Common myeloid progenitor, CD34-positive (primary cell): ENCODE data around the gene NPAT.
A peak's percentile ranks its signal among the peaks of the same experiment; 100 is the strongest.
"Not testable (repeated sequence)": the region's sequence is repeated elsewhere in the genome, so short reads cannot be mapped to it uniquely, and the experiment has no call there.

Experiments
- CTCF ChIA-PET: fragments of 350-600 bp; sonication (Branson Sonifier 250); formaldehyde crosslinking; loops from one replicate; lab custom pipeline; 2021; ENCODE audit warnings: antibody characterized with exemption; lab: Charles Lee
- POLR2A ChIA-PET: fragments of 350-600 bp; sonication (Branson Sonifier 250); formaldehyde crosslinking; loops from one replicate; lab custom pipeline; 2021; ENCODE audit warnings: antibody characterized with exemption; lab: Charles Lee
- DNase-seq, 3 donors: peaks; one replicate each; pipeline versions ENCODE4 v3.0.0 to v3.0.0-alpha.2; 2013
- H3K27ac ChIP-seq, 2 experiments: 1 replicate in 1 of 2; 2 replicates in 1 of 2; pipeline ENCODE4 v1.7.0; 2013; ENCODE audit warnings: inconsistent platforms in 2 of 2, low read length in 2 of 2, mild to moderate bottlenecking in 2 of 2, low read depth in 1 of 2, moderate library complexity in 1 of 2; ENCODE audit not compliant: severe bottlenecking in 2 of 2, insufficient read depth in 1 of 2, poor library complexity in 1 of 2
- H3K27me3 ChIP-seq, 5 experiments: replicated peaks in 2 of 5; 1 replicate in 3 of 5; 2 replicates in 2 of 5; pipeline versions ENCODE4 v1.6.1 to v1.7.0; 2013; ENCODE audit warnings: low read length in 4 of 5, mild to moderate bottlenecking in 2 of 5, moderate library complexity in 2 of 5, inconsistent platforms in 1 of 5; ENCODE audit not compliant: insufficient read depth in 5 of 5, control insufficient read depth in 4 of 5
- H3K36me3 ChIP-seq, 4 experiments: 1 replicate in 2 of 4; 2 replicates in 2 of 4; pipeline versions ENCODE4 v1.6.1 to v1.7.0; 2013; ENCODE audit warnings: low read length in 3 of 4, control low read depth in 1 of 4, mild to moderate bottlenecking in 1 of 4; ENCODE audit not compliant: control insufficient read depth in 4 of 4, insufficient read depth in 4 of 4
- H3K4me1 ChIP-seq, 4 experiments: 1 replicate in 3 of 4; 2 replicates in 1 of 4; pipeline versions ENCODE4 v1.6.1 to v1.7.1; 2013; ENCODE audit warnings: low read length in 3 of 4, mild to moderate bottlenecking in 3 of 4, control low read depth in 1 of 4, inconsistent platforms in 1 of 4, moderate library complexity in 1 of 4; ENCODE audit not compliant: control insufficient read depth in 4 of 4, insufficient read depth in 4 of 4; ENCODE audit errors: control extremely low read depth in 1 of 4
- H3K4me3 ChIP-seq, 7 experiments: 1 replicate in 4 of 7; 2 replicates in 3 of 7; pipeline versions ENCODE4 v1.5.1 to v1.7.0; 2013; ENCODE audit warnings: mild to moderate bottlenecking in 7 of 7, low read length in 6 of 7, moderate library complexity in 6 of 7, inconsistent platforms in 2 of 7, low read depth in 2 of 7, control low read depth in 1 of 7; ENCODE audit not compliant: insufficient read depth in 4 of 7, control insufficient read depth in 1 of 7; ENCODE audit errors: extremely low read depth in 1 of 7
- H3K9me3 ChIP-seq, 5 experiments: 1 replicate in 4 of 5; 2 replicates in 1 of 5; pipeline versions ENCODE4 v1.6.1 to v1.7.1; 2013; ENCODE audit warnings: low read length in 4 of 5, mild to moderate bottlenecking in 2 of 5, inconsistent platforms in 1 of 5, low read depth in 1 of 5, moderate library complexity in 1 of 5; ENCODE audit not compliant: control insufficient read depth in 4 of 5, insufficient read depth in 2 of 5; ENCODE audit errors: control extremely low read depth in 1 of 5
- WGBS: methylation state at CpG from one replicate; pipeline ENCODE4 v1.1.5; 2013; ENCODE audit not compliant: insufficient coverage; 5-methylcytosine and 5-hydroxymethylcytosine counted together

The NPAT gene

DNA sequence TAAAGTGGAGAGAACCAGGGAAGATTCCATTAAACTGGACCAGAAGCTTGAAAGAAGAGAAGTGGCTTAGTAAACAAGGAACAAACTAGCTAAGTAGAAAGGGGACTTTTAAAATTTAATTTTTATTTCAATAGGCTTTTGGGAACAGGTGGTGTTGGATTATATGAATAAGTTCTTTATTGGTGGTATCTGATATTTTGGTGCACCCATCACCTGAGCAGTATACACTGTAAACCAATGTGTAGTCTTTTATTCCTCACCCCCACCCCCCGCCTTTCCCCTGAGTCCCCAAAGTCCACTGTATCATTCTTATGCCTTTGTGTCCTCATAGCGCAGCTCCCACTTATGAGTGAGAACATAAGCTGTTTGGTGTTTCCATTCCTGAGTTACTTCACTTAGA lies 93.7 kb downstream of the NPAT start:
- Histone ChIP-seq H3K4me3 (no peak overlapping the region), H3K4me1 (peaks cover 0 to 6% (median 2%) of the 10 kb centered on the region in 4 experiments), H3K27ac (no peak overlapping the region), H3K9me3 (no peaks in the 10 kb centered on the region), H3K27me3 (no peaks in the 10 kb centered on the region), H3K36me3 (peaks cover 0 to 9% (median 2%) of the 10 kb centered on the region in 4 experiments)
- CTCF ChIA-PET, result interaction anchor here (2.1 to 3.1 kb wide), 2 partner anchors 10 to 11 kb away, joined by 6 to 18 read pairs; no protein-coding TSS in a partner anchor
- no peak for DNase-seq
- WGBS, result no CpG with 5 or more reads among the region's 2 CpGs
- POLR2A ChIA-PET, result no interaction called here

- ChIA-PET CTCF (interaction anchor here (0.6 to 1.7 kb wide), 3 partner anchors 17 to 52 kb away, joined by 3 read pairs; no protein-coding TSS in a partner anchor), POLR2A (no interaction called here)
- no peak overlapping the region for H3K27ac ChIP-seq
These were observed 97.3 kb downstream of the NPAT start for GRCh38 chr11:108125096-108125495.

GRCh38 chr11:108122166-108122628 lies 100.2 kb downstream of the NPAT start:
- H3K36me3 ChIP-seq, result no peaks in the 10 kb centered on the region
- WGBS, result 59% methylated on average over 7 of the region's 9 CpGs
- DNase-seq, result peak in 1 of 3 donors; percentile 17
- H3K27me3 ChIP-seq, result no peaks in the 10 kb centered on the region
- no peaks in the 10 kb centered on the region for H3K9me3 ChIP-seq
- H3K4me1 ChIP-seq, result peaks cover 5 to 26% (median 18%) of the 10 kb centered on the region in 4 experiments
- peak overlapping the region in 1 of 2 experiments; percentile 74 for H3K27ac ChIP-seq
- H3K4me3 ChIP-seq, result peak overlapping the region in 6 of 7 experiments; percentile 51 to 87 (median 76)
- ChIA-PET POLR2A (no interaction called here), CTCF (interaction anchor here (1.4 kb wide), 1 partner anchor 15 kb away, joined by 5 read pairs; no protein-coding TSS in a partner anchor)

More at GRCh38 chr11:108125096-108125495, 97.3 kb downstream of the NPAT start:
- Histone ChIP-seq H3K27me3 (no peaks in the 10 kb centered on the region), H3K4me1 (peaks cover 5 to 26% (median 18%) of the 10 kb centered on the region in 4 experiments), H3K4me3 (no peak overlapping the region), H3K9me3 (no peaks in the 10 kb centered on the region), H3K36me3 (peaks cover 0 to 3% (median 0%) of the 10 kb centered on the region in 4 experiments)
- WGBS, result 93% methylated on average over 5 of the region's 5 CpGs
- no peak for DNase-seq

DNA sequence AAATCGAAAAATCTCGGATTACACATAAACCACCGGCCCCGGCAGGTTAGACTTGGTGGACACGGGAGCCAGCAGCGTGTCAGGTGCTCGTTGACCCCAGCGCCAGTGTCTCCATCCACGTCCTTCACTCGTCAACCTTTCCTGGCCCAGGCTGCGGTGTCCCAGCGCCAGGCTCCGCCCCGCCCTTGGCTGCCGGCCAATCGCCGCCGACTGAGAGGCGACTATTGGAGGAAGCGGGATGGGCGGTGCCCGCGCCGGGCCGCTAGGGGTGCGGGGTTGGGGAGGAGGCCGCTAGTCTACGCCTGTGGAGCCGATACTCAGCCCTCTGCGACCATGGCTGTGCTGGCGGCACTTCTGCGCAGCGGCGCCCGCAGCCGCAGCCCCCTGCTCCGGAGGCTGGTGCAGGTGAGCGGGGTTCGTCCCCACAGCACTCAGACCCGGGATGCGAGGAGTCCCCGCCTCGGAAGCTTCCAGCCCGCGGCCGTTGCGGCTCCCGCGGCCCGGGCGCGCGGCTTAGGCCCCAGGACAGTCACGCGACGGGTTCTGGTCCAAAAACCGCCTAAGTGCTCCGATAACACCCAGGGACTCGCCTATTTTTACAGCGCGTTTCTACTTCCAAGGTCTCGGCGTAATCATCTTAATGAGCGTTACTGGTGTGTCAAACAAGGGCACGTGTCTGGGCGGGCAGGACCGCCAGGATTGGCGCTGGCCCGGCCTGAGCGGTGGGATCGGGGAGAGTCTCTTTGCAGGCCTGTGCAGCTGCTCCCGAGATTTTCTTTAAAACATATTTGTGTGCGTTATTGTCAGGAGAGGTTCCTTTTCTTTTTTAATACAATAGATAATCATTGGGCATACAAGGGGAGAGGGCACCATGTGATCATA lies 100.9 kb downstream of the NPAT start, which contains the start of gene ACAT1:
Gene ACAT1, plus strand, starts transcription at position 294 of the 882 bp plus-strand sequence. Its CDS starts 40 bp downstream, at position 334.
- 0% methylated on average over 66 of the region's 73 CpGs for WGBS
- H3K4me3 ChIP-seq, result peak within 1 kb of the TSS; percentile 52 to 87 (median 73)
- H3K27me3 ChIP-seq, result no peaks in the 10 kb centered on the region
- H3K36me3 ChIP-seq, result no peaks in the 10 kb centered on the region
- DNase-seq, result peak; percentile 91 to 95 (median 95)
- H3K27ac ChIP-seq, result peak within 1 kb of the TSS in 1 of 2 experiments; percentile 74
- no peaks in the 10 kb centered on the region for H3K9me3 ChIP-seq
- POLR2A ChIA-PET, result no interaction called here
- CTCF ChIA-PET, result interaction anchor here (1.4 kb wide), 1 partner anchor 16 kb away, joined by 5 read pairs; no protein-coding TSS in a partner anchor
- H3K4me1 ChIP-seq, result peaks cover 5 to 26% (median 18%) of the 10 kb centered on the region in 4 experiments

GRCh38 chr11:108120936-108121273 lies 101.5 kb downstream of the NPAT start:
- Histone ChIP-seq H3K4me3 (peak overlapping the region; percentile 52 to 87 (median 73)), H3K27ac (peak overlapping the region in 1 of 2 experiments; percentile 34), H3K4me1 (peaks cover 5 to 26% (median 18%) of the 10 kb centered on the region in 4 experiments)
- CTCF ChIA-PET, result interaction anchor here (0.7 kb wide), 1 partner anchor 281 kb away, joined by 5 read pairs; no protein-coding TSS in a partner anchor
- H3K36me3 ChIP-seq, POLR2A ChIA-PET, H3K9me3 ChIP-seq, H3K27me3 ChIP-seq: not testable (repeated sequence)
- DNase-seq, result peak in 1 of 3 donors; percentile 8
- WGBS, result 68% methylated on average over 6 of the region's 7 CpGs

GRCh38 chr11:108117746-108118371 lies 104.6 kb downstream of the NPAT start:
- ChIA-PET POLR2A (no interaction called here), CTCF (interaction anchor here (0.6 to 3.0 kb wide), 16 partner anchors 8 to 547 kb away, joined by 3 to 25 read pairs (median 4); partner anchors contain the start of gene DDX10)
- peaks cover 5 to 18% (median 12%) of the 10 kb centered on the region in 4 experiments for H3K4me1 ChIP-seq
- H3K4me3 ChIP-seq, result no peak overlapping the region
- peak; percentile 64 to 78 (median 77) for DNase-seq
- no peaks in the 10 kb centered on the region for H3K9me3 ChIP-seq
- no peaks in the 10 kb centered on the region for H3K36me3 ChIP-seq
- no peaks in the 10 kb centered on the region for H3K27me3 ChIP-seq
- no peak overlapping the region for H3K27ac ChIP-seq
